HG03196 (cell line): ENCODE measurements around the gene CWF19L2.

ENCODE experiments used
- ATAC-seq: cut with Tn5 transposase; IDR thresholded peaks from one replicate; pipeline ENCODE4 v1.9.1; 2021; ENCODE audit not compliant: unreplicated experiment

The CWF19L2 gene

DNA sequence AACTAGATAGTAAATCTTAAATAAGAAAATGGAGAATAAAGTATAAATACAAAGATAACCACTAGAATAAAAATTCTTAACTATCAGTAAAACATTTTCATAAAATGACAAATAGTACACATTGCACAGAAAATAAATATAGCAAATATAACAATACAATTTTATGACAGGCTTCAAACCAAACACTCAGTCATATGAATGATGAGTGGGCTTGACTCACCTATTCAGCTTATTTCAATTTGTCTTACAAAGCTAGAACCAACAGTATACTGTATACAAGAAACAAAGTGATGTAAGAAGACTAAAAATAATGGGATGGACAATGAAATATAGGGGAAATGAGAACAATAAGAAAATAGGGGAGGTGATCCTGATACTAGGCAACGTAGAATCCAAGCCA lies 141.2 kb downstream of the CWF19L2 start:
- no peak for ATAC-seq

- ATAC-seq: no peak
Observed at GRCh38 chr11:107307991-107308390, 149.6 kb downstream of the CWF19L2 start.

DNA sequence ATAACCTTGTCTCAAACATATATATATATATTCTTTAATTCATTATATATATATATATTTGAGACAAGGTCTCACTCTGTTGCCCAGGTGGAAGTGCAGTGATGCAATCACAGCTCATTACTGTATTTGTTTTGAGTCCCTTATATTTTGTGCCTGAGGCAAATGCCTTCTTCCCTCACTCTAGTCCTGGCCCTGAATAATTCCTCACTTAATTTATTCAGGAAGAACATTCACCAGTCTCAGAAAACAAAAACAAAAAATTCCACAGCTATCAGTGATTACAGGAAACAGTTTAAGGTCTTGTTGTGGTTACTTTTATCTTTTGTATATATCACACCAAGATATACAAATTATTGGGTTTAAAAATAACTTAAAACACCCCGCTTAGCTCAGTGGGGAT lies 155.7 kb downstream of the CWF19L2 start:
- no peak for ATAC-seq

DNA sequence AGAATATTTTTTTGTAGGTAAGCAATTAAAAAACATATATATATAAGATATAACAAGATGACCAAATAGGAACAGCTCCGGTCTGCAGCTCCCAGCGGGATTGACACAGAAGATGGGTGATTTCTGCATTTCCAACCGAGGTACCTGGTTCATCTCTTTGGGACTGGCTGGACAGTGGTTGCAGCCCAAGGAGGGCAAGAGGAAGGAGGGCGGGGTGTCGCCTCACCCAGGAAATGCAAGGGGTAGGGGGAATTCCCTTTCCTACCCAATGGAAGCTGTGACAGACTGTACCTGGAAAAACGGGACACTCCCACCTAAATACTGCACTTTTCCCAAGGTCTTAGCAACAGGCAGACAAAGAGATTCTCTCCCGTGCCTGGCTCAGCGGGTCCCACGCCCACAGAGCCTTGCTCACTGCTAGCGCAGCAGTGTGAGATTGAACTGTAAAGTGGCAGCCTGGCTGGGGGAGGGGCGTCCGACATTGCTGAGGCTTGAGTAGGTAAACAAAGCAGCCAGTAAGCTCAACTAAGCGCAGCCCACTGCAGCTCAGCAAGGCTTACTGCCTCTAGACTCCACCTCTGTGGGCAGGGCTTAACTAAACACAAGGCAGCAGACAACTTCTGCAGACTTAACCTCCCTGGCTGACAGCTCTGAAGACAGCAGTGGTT lies 163.8 kb downstream of the CWF19L2 start:
- ATAC-seq: no peak

GRCh38 chr11:107282195-107282594 lies 175.4 kb downstream of the CWF19L2 start:
- ATAC-seq: no peak
